Tibial nerve (tissue), 4 donors: ENCODE data around the gene WDR37. TPM values are rescaled to one million over a fixed set of nuclear protein-coding genes. Genes with fewer than 3 reads are reported as not detected.

Experiments used
- DNase-seq, 2 donors: peaks; one replicate each; pipeline ENCODE4 v3.0.0-alpha.2; 2019; ENCODE audit warnings: low spot score in 2 of 2
- H3K27ac ChIP-seq, 4 donors: fragments of 200-600 bp; sonication (generic) in 3 of 4; one replicate each; pipeline ENCODE4 v1.5.1; 2017 to 2019; ENCODE audit warnings: mild to moderate bottlenecking in 1 of 4
- H3K27me3 ChIP-seq, 2 donors: fragments of 200-600 bp; sonication (generic) in 1 of 2; one replicate each; pipeline versions ENCODE4 v1.5.1 to v1.6.0; 2017 to 2019
- H3K36me3 ChIP-seq, 3 donors: fragments of 200-600 bp; sonication (generic); one replicate each; pipeline ENCODE4 v1.5.1; 2018 to 2019
- H3K4me1 ChIP-seq, 4 donors: fragments of 200-600 bp; sonication (generic) in 3 of 4; one replicate each; pipeline ENCODE4 v1.5.1; 2017 to 2019
- H3K4me3 ChIP-seq, 4 donors: fragments of 200-600 bp; sonication (generic) in 3 of 4; one replicate each; pipeline ENCODE4 v1.5.1; 2017 to 2019; ENCODE audit warnings: mild to moderate bottlenecking in 1 of 4, moderate library complexity in 1 of 4
- H3K9me3 ChIP-seq, 4 donors: fragments of 200-600 bp; sonication (generic) in 3 of 4; one replicate each; pipeline ENCODE4 v1.5.1; 2017 to 2019
- EP300 ChIP-seq, 2 donors: sonication (generic); formaldehyde crosslinking; IDR thresholded peaks; one replicate each; pipeline ENCODE4 v1.6.1; 2017; ENCODE audit warnings: antibody characterized with exemption in 2 of 2, mild to moderate bottlenecking in 1 of 2
- POLR2A ChIP-seq, 2 donors: fragments of 450-650 bp; IDR thresholded peaks; one replicate each; pipeline ENCODE4 v1.6.1; 2017; ENCODE audit warnings: antibody characterized with exemption in 2 of 2, mild to moderate bottlenecking in 2 of 2, moderate library complexity in 2 of 2
- WGBS, 2 donors: methylation state at CpG; one replicate each; pipeline ENCODE4 v1.1.5; 2018; 5-methylcytosine and 5-hydroxymethylcytosine counted together
- total RNA-seq, 4 donors: library from RNA; depleted of rRNA; stranded (reverse); fragments of >200 nt; gene quantifications; one replicate each; pipeline ENCODE4 v1.1.0, GENCODE V29; 2016
- TF ChIP-seq, protein P1 (sequence below), 5 experiments: fragments of 200-600 bp in 3 of 5; fragments of 450-650 bp in 2 of 5; sonication (generic) in 3 of 5; IDR thresholded peaks; one replicate each; pipeline ENCODE4 v1.5.1; 2016 to 2019; ENCODE audit warnings: antibody characterized with exemption in 5 of 5, mild to moderate bottlenecking in 3 of 5, moderate library complexity in 2 of 5

WDR37 gene
- total RNA-seq, 4 donors from 2014 or later, result 9.6 to 14.4 (median 12.9) TPM

- 94 to 95% methylated on average over 7 of the region's 7 CpGs for WGBS, 2 donors
- Histone ChIP-seq H3K9me3 (no peaks in the 10 kb centered on the region), H3K4me3 (no peak overlapping the region), H3K27me3 (no peaks in the 10 kb centered on the region), H3K4me1 (peaks cover 0 to 5% (median under 1%) of the 10 kb centered on the region in 4 donors), H3K36me3 (no peaks in the 10 kb centered on the region), H3K27ac (no peak overlapping the region)
- no peak for DNase-seq
- no peak for TF ChIP-seq EP300 (IDR thresholded peaks at IDR 0.05)
- TF ChIP-seq POLR2A (IDR thresholded peaks at IDR 0.05), result no peak
- TF ChIP-seq, protein P1, sequence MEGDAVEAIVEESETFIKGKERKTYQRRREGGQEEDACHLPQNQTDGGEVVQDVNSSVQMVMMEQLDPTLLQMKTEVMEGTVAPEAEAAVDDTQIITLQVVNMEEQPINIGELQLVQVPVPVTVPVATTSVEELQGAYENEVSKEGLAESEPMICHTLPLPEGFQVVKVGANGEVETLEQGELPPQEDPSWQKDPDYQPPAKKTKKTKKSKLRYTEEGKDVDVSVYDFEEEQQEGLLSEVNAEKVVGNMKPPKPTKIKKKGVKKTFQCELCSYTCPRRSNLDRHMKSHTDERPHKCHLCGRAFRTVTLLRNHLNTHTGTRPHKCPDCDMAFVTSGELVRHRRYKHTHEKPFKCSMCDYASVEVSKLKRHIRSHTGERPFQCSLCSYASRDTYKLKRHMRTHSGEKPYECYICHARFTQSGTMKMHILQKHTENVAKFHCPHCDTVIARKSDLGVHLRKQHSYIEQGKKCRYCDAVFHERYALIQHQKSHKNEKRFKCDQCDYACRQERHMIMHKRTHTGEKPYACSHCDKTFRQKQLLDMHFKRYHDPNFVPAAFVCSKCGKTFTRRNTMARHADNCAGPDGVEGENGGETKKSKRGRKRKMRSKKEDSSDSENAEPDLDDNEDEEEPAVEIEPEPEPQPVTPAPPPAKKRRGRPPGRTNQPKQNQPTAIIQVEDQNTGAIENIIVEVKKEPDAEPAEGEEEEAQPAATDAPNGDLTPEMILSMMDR (IDR thresholded peaks at IDR 0.05), result no peak
Measured at GRCh38 chr10:1029838-1030237, 26.3 kb upstream of the WDR37 start.

GRCh38 chr10:1033601-1034000 is 22.6 kb upstream of the WDR37 start:
- no peak for DNase-seq
- no peaks in the 10 kb centered on the region for H3K9me3 ChIP-seq
- H3K27ac ChIP-seq, result no peak overlapping the region
- TF ChIP-seq POLR2A (IDR thresholded peaks at IDR 0.05) (no peak), EP300 (IDR thresholded peaks at IDR 0.05) (no peak)
- TF ChIP-seq, protein P1 (IDR thresholded peaks at IDR 0.05), result no peak
- 81 to 100% methylated on average over 1 of the region's 1 CpG for WGBS, 2 donors
- peaks cover 0 to 13% (median 5%) of the 10 kb centered on the region in 4 donors for H3K4me1 ChIP-seq
- peaks cover 0 to 23% (median 0%) of the 10 kb centered on the region in 3 donors for H3K36me3 ChIP-seq
- no peak overlapping the region for H3K4me3 ChIP-seq
- no peaks in the 10 kb centered on the region for H3K27me3 ChIP-seq

DNA sequence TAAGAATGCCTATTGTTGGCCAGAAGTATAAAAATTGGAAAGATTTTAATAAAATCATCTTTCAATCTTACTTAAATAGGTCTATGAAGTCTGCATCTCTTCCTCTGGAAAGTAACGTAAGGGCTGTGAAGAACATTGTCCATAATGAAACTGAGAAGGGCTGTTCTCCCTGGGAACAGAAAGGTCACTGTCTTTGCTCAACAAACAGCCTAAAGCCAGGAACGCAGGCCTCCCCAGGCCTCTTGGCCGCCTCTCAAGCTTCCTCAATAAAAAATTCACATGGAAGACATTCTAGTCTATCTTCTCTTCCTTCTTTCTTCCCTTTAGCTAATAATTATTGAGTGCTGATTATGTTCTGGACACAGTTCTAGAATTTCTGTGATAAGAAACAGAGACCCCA is 21.4 kb upstream of the WDR37 start:
- TF ChIP-seq, protein P1 (IDR thresholded peaks at IDR 0.05), result no peak
- TF ChIP-seq EP300 (IDR thresholded peaks at IDR 0.05) (no peak), POLR2A (IDR thresholded peaks at IDR 0.05) (no peak)
- Histone ChIP-seq H3K4me3 (no peak overlapping the region), H3K36me3 (peaks cover 0 to 30% (median 0%) of the 10 kb centered on the region in 3 donors), H3K4me1 (peaks cover 0 to 13% (median 5%) of the 10 kb centered on the region in 4 donors), H3K27ac (peak overlapping the region; percentile 10 to 78 (median 54)), H3K27me3 (no peaks in the 10 kb centered on the region), H3K9me3 (no peaks in the 10 kb centered on the region)
- WGBS, 2 donors, result 28 to 30% methylated on average over 3 of the region's 3 CpGs
- DNase-seq, result no peak

GRCh38 chr10:1035201-1035600 is 21.0 kb upstream of the WDR37 start:
- Histone ChIP-seq H3K4me1 (peaks cover 0 to 13% (median 5%) of the 10 kb centered on the region in 4 donors), H3K27me3 (no peaks in the 10 kb centered on the region), H3K36me3 (peaks cover 0 to 33% (median 0%) of the 10 kb centered on the region in 3 donors), H3K27ac (peak overlapping the region; percentile 10 to 78 (median 54)), H3K9me3 (no peaks in the 10 kb centered on the region), H3K4me3 (no peak overlapping the region)
- 46 to 53% methylated on average over 6 of the region's 6 CpGs for WGBS, 2 donors
- DNase-seq, result no peak
- TF ChIP-seq EP300 (IDR thresholded peaks at IDR 0.05) (no peak), POLR2A (IDR thresholded peaks at IDR 0.05) (no peak)
- TF ChIP-seq, protein P1 (IDR thresholded peaks at IDR 0.05), result no peak

DNA sequence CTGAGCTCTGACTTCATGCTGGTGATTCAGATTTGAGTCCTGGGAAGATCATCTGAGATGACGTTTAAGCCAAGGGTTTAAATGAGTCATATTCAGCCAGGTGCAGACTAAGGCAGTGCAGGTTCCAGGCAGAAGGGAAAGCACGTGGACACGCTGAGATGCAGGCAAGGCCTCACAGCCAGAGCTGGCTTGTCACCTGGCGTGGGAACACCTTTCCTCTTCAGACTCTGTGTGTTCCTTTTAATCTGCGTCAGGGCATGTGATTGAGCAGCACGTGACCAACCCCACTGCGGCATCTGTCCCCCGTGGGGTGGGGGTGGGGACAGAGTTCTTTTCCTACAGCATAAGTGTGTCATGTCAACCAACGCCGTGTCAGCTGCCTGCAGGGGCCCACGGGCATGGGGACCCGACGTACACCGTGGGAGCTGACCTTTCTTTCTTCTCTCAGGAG is 19.8 kb upstream of the WDR37 start:
- H3K27ac ChIP-seq, result no peak overlapping the region
- H3K36me3 ChIP-seq, result peaks cover 0 to 45% (median 0%) of the 10 kb centered on the region in 3 donors
- no peak overlapping the region for H3K4me3 ChIP-seq
- H3K27me3 ChIP-seq, result no peaks in the 10 kb centered on the region
- H3K9me3 ChIP-seq, result no peaks in the 10 kb centered on the region
- H3K4me1 ChIP-seq, result peaks cover 0 to 13% (median 5%) of the 10 kb centered on the region in 4 donors
- DNase-seq, result no peak
- 82 to 83% methylated on average over 13 to 14 of the region's 14 CpGs for WGBS, 2 donors
- no peak for TF ChIP-seq POLR2A (IDR thresholded peaks at IDR 0.05)
- no peak for TF ChIP-seq EP300 (IDR thresholded peaks at IDR 0.05)
- TF ChIP-seq, protein P1 (IDR thresholded peaks at IDR 0.05), result no peak
